ENCODE measurements around the gene LRRC4. TPM values are rescaled to one million over a fixed set of nuclear protein-coding genes. Genes with fewer than 3 reads are reported as not detected.

The LRRC4 gene
- polyA plus RNA-seq, 1 of the 3 experiments (the other 2 are of a cell fraction): 0.44 TPM

- Histone ChIP-seq H3K9me3 (no peaks in the 10 kb centered on the region), H2AFZ (ENCODE audit: low read depth) (no peak overlapping the region), H4K20me1 (ENCODE audit: insufficient read depth) (peaks cover 3% of the 10 kb centered on the region), H3K9me2 (no peaks in the 10 kb centered on the region), H3K9ac (no peak overlapping the region), H3F3A (replicated peaks; ENCODE audit: insufficient read depth) (no peaks in the 10 kb centered on the region), H3K79me2 (ENCODE audit: insufficient read depth) (peaks cover 5% of the 10 kb centered on the region; the same call in 1 of the 2 replicates), H3K36me3 (replicated peaks in 1 of 2; ENCODE audit: control insufficient read depth in 1 of 2, insufficient read depth in 2 of 2, low read length in 1 of 2) (peaks cover 5 to 21% of the 10 kb centered on the region in 2 experiments), H3K27ac (ENCODE audit: low read depth in 2 of 2, low read length in 1 of 2) (no peak overlapping the region), H3K4me3 (ENCODE audit: low read depth in 2 of 2, low read length in 1 of 2) (no peak overlapping the region), H3K4me1 (ENCODE audit: control insufficient read depth in 1 of 2, insufficient read depth in 2 of 2, low read depth in 1 of 2, low read length in 1 of 2) (peaks cover 0 to 8% of the 10 kb centered on the region in 2 experiments; a peak in 1 of 4 replicates), H3K4me2 (no peak overlapping the region), H3K27me3 (ENCODE audit: insufficient read depth) (no peaks in the 10 kb centered on the region)
- 92% methylated on average over 3 of the region's 3 CpGs for WGBS (ENCODE audit: low lambda C conversion rate)
- TF ChIP-seq, protein P1, sequence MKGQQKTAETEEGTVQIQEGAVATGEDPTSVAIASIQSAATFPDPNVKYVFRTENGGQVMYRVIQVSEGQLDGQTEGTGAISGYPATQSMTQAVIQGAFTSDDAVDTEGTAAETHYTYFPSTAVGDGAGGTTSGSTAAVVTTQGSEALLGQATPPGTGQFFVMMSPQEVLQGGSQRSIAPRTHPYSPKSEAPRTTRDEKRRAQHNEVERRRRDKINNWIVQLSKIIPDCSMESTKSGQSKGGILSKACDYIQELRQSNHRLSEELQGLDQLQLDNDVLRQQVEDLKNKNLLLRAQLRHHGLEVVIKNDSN (IDR thresholded peaks at IDR 0.05; ENCODE audit: borderline replicate concordance, low read depth): no peak
- TF ChIP-seq RFX5 (IDR thresholded peaks at IDR 0.05; ENCODE audit: low read length) (no peak), NFIC (IDR thresholded peaks at IDR 0.05; ENCODE audit: borderline replicate concordance) (no peak), RAD21 (IDR thresholded peaks at IDR 0.05; ENCODE audit: low read length) (no peak), POLR2AphosphoS5 (IDR thresholded peaks at IDR 0.05; ENCODE audit: low read depth, low read length) (no peak), REST (IDR thresholded peaks at IDR 0.05; ENCODE audit: low read depth, low read length) (no peak), EZH2phosphoT487 (IDR thresholded peaks at IDR 0.05; ENCODE audit: borderline replicate concordance, low read depth) (no peak), SIN3A (IDR thresholded peaks at IDR 0.05; ENCODE audit: borderline replicate concordance, low read depth, low read length) (no peak), GATA2 (CRISPR knock-in tag; IDR thresholded peaks at IDR 0.05) (no peak), ELF1 (IDR thresholded peaks at IDR 0.05) (no peak), FOXJ3 (CRISPR knock-in tag; IDR thresholded peaks at IDR 0.05) (no peak), RXRA (IDR thresholded peaks at IDR 0.05; ENCODE audit: borderline replicate concordance, low read depth) (no peak), PBX3 (IDR thresholded peaks at IDR 0.05) (no peak), NRF1 (IDR thresholded peaks at IDR 0.05; ENCODE audit: low read depth, low read length) (no peak), TAF1 (IDR thresholded peaks at IDR 0.05; ENCODE audit: borderline replicate concordance, low read depth, low read length) (no peak)
- TF ChIP-seq, protein P2, sequence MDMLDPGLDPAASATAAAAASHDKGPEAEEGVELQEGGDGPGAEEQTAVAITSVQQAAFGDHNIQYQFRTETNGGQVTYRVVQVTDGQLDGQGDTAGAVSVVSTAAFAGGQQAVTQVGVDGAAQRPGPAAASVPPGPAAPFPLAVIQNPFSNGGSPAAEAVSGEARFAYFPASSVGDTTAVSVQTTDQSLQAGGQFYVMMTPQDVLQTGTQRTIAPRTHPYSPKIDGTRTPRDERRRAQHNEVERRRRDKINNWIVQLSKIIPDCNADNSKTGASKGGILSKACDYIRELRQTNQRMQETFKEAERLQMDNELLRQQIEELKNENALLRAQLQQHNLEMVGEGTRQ (IDR thresholded peaks at IDR 0.05; ENCODE audit: borderline replicate concordance, low read depth, low read length): no peak
- TF ChIP-seq, protein P3, sequence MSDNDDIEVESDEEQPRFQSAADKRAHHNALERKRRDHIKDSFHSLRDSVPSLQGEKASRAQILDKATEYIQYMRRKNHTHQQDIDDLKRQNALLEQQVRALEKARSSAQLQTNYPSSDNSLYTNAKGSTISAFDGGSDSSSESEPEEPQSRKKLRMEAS (IDR thresholded peaks at IDR 0.05; ENCODE audit: low read depth): no peak
- TF ChIP-seq, protein P4, sequence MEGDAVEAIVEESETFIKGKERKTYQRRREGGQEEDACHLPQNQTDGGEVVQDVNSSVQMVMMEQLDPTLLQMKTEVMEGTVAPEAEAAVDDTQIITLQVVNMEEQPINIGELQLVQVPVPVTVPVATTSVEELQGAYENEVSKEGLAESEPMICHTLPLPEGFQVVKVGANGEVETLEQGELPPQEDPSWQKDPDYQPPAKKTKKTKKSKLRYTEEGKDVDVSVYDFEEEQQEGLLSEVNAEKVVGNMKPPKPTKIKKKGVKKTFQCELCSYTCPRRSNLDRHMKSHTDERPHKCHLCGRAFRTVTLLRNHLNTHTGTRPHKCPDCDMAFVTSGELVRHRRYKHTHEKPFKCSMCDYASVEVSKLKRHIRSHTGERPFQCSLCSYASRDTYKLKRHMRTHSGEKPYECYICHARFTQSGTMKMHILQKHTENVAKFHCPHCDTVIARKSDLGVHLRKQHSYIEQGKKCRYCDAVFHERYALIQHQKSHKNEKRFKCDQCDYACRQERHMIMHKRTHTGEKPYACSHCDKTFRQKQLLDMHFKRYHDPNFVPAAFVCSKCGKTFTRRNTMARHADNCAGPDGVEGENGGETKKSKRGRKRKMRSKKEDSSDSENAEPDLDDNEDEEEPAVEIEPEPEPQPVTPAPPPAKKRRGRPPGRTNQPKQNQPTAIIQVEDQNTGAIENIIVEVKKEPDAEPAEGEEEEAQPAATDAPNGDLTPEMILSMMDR (IDR thresholded peaks at IDR 0.05): no peak
- TF ChIP-seq, protein P5, sequence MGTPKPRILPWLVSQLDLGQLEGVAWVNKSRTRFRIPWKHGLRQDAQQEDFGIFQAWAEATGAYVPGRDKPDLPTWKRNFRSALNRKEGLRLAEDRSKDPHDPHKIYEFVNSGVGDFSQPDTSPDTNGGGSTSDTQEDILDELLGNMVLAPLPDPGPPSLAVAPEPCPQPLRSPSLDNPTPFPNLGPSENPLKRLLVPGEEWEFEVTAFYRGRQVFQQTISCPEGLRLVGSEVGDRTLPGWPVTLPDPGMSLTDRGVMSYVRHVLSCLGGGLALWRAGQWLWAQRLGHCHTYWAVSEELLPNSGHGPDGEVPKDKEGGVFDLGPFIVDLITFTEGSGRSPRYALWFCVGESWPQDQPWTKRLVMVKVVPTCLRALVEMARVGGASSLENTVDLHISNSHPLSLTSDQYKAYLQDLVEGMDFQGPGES (IDR thresholded peaks at IDR 0.05; ENCODE audit: low read depth, low read length): no peak
- ChIA-PET CTCF (interaction anchor here (1.1 kb wide), 1 partner anchor 207 kb away, joined by 4 read pairs; no protein-coding TSS in a partner anchor), POLR2A (no interaction called here)
- DNase-seq: no peak
Measured at GRCh38 chr7:128003167-128003566, 28.1 kb downstream of the LRRC4 start.
